ENCODE measurements around the gene CHRDL2. TPM values are rescaled to one million over a fixed set of nuclear protein-coding genes. Genes with fewer than 3 reads are reported as not detected.

CHRDL2 gene
- total and polyA plus RNA-seq, 2 of the 4 experiments (the other 2 are of a cell fraction) = 0.80 TPM; not detected in 1

DNA sequence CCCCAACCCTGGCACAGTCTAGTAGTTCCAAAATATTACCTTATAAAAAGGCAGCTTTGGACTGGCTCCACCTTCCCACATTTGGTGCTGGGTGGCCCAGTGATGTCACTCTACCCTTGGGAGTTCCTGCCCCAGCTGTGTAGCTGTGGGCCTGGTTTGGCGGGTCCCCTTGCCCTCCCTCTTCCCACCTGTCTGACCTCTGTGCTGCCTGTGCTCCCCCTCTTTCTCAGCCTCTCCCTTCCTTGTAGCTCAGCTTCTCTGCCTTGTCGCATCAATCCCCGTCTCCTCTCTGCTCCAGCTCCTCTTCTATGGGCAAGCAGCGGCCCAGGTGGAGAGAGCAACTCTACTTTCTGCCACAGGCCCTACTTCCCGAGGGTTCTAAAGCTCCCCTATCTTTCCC, 54.6 kb downstream of the CHRDL2 start:
- Histone ChIP-seq H3K9ac (ENCODE audit: low read depth, low read length) (no peak overlapping the region), H3K4me2 (ENCODE audit: low read depth, low read length) (no peak overlapping the region), H2BK20ac (ENCODE audit: low read depth, low read length) (no peak overlapping the region), H4K91ac (ENCODE audit: insufficient read depth, low read depth, low read length) (no peak overlapping the region; the same call in 1 of the 2 replicates), H3K36me3 (ENCODE audit: control insufficient read depth, insufficient read depth, low read length) (no peaks in the 10 kb centered on the region), H2AK9ac (replicated peaks; ENCODE audit: low read depth, low read length, poor library complexity) (no peak overlapping the region), H3K23ac (ENCODE audit: low read depth, low read length) (no peak overlapping the region), H4K20me1 (ENCODE audit: insufficient read depth, low read length) (no peaks in the 10 kb centered on the region), H3K4ac (ENCODE audit: low read depth, low read length) (peak overlapping the region; percentile 4; the same call in 1 of the 2 replicates), H3K27ac (ENCODE audit: insufficient read depth, low read length) (no peak overlapping the region), H2AFZ (replicated peaks; ENCODE audit: low read length, poor library complexity) (no peak overlapping the region), H3K9me3 (ENCODE audit: control insufficient read depth, insufficient read depth, low read length) (peaks cover 2% of the 10 kb centered on the region), H3K56ac (ENCODE audit: extremely low read depth, insufficient read depth, low read length) (no peak overlapping the region), H4K5ac (ENCODE audit: low read depth, low read length) (no peak overlapping the region), H3K4me1 (ENCODE audit: control insufficient read depth, insufficient read depth, low read length) (peaks cover 22% of the 10 kb centered on the region), H2BK5ac (ENCODE audit: low read depth, low read length, poor library complexity, severe bottlenecking) (no peak overlapping the region), H2BK120ac (ENCODE audit: low read depth, low read length) (no peak overlapping the region), H3K14ac (replicated peaks; ENCODE audit: low read depth, low read length) (no peak overlapping the region), H3K79me1 (ENCODE audit: low read depth in 1 of 2, low read length in 2 of 2) (no peaks in the 10 kb centered on the region; a peak in 1 of 4 replicates), H3K9me1 (ENCODE audit: insufficient read depth, low read length) (peaks cover 12% of the 10 kb centered on the region), H2AK5ac (ENCODE audit: low read depth, low read length) (peak overlapping the region; percentile 41; the same call in 1 of the 2 replicates), H3K27me3 (ENCODE audit: control insufficient read depth, insufficient read depth, low read length) (no peaks in the 10 kb centered on the region), H3K4me3 (ENCODE audit: insufficient read depth, low read depth, low read length) (no peak overlapping the region), H2BK15ac (ENCODE audit: low read depth, low read length) (no peak overlapping the region), H4K8ac (ENCODE audit: low read depth in 2 of 2, low read length in 2 of 2) (no peak overlapping the region), H3K18ac (ENCODE audit: low read depth, low read length) (no peak overlapping the region)
- in situ Hi-C loops (cut with MboI; ENCODE audit: low sequenced_read_pairs) (no loop called here), dilution Hi-C loops (cut with HindIII; ENCODE audit: low sequenced_read_pairs, unreplicated experiment) (no loop called here), intact Hi-C loops (cut with micrococcal nuclease) (no loop called here)
- TF ChIP-seq RFX5 (IDR thresholded peaks at IDR 0.05; ENCODE audit: low read depth, low read length) (no peak), SMC3 (IDR thresholded peaks at IDR 0.05; ENCODE audit: low read depth, low read length) (no peak), RAD21 (IDR thresholded peaks at IDR 0.05; ENCODE audit: low read length) (no peak), MAZ (IDR thresholded peaks at IDR 0.05; ENCODE audit: borderline replicate concordance, low read depth, low read length) (no peak), MXI1 (IDR thresholded peaks at IDR 0.05; ENCODE audit: borderline replicate concordance, low read depth, low read length) (no peak), CEBPB (IDR thresholded peaks at IDR 0.05; ENCODE audit: low read depth, low read length) (no peak), NFE2L2 (IDR thresholded peaks at IDR 0.05; ENCODE audit: low read depth, low read length) (no peak), CHD1 (IDR thresholded peaks at IDR 0.05; ENCODE audit: low read depth, low read length) (no peak), POLR2A (IDR thresholded peaks at IDR 0.05; ENCODE audit: low read depth, low read length) (no peak), MAFK (IDR thresholded peaks at IDR 0.05; ENCODE audit: low read depth, low read length) (no peak), RCOR1 (IDR thresholded peaks at IDR 0.05; ENCODE audit: insufficient replicate concordance, low read length) (no peak), BHLHE40 (IDR thresholded peaks at IDR 0.05; ENCODE audit: low read depth, low read length) (no peak)
- TF ChIP-seq, protein P1, sequence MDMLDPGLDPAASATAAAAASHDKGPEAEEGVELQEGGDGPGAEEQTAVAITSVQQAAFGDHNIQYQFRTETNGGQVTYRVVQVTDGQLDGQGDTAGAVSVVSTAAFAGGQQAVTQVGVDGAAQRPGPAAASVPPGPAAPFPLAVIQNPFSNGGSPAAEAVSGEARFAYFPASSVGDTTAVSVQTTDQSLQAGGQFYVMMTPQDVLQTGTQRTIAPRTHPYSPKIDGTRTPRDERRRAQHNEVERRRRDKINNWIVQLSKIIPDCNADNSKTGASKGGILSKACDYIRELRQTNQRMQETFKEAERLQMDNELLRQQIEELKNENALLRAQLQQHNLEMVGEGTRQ (IDR thresholded peaks at IDR 0.05; ENCODE audit: low read depth, low read length) = no peak
- TF ChIP-seq, protein P2, sequence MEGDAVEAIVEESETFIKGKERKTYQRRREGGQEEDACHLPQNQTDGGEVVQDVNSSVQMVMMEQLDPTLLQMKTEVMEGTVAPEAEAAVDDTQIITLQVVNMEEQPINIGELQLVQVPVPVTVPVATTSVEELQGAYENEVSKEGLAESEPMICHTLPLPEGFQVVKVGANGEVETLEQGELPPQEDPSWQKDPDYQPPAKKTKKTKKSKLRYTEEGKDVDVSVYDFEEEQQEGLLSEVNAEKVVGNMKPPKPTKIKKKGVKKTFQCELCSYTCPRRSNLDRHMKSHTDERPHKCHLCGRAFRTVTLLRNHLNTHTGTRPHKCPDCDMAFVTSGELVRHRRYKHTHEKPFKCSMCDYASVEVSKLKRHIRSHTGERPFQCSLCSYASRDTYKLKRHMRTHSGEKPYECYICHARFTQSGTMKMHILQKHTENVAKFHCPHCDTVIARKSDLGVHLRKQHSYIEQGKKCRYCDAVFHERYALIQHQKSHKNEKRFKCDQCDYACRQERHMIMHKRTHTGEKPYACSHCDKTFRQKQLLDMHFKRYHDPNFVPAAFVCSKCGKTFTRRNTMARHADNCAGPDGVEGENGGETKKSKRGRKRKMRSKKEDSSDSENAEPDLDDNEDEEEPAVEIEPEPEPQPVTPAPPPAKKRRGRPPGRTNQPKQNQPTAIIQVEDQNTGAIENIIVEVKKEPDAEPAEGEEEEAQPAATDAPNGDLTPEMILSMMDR (conservative IDR thresholded peaks at IDR 0.05; ENCODE audit: low read depth, low read length) = no peak
- TF ChIP-seq, protein P3, sequence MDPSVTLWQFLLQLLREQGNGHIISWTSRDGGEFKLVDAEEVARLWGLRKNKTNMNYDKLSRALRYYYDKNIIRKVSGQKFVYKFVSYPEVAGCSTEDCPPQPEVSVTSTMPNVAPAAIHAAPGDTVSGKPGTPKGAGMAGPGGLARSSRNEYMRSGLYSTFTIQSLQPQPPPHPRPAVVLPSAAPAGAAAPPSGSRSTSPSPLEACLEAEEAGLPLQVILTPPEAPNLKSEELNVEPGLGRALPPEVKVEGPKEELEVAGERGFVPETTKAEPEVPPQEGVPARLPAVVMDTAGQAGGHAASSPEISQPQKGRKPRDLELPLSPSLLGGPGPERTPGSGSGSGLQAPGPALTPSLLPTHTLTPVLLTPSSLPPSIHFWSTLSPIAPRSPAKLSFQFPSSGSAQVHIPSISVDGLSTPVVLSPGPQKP (IDR thresholded peaks at IDR 0.05; ENCODE audit: borderline replicate concordance, low read depth, low read length) = no peak
- ChIA-PET CTCF (interaction anchor here (1.1 kb wide), 1 partner anchor 26 kb away, joined by 4 read pairs; no protein-coding TSS in a partner anchor), POLR2A (ENCODE audit: unreplicated experiment) (no interaction called here)
- BruUV-seq (replicated peaks) = no TSS peak
- WGBS, 2 experiments (ENCODE audit: extremely low coverage in 2 of 2, insufficient read length in 1 of 2) = 89% methylated on average over 3 of the region's 5 CpGs; no CpG with 5 or more reads in 1 of the 2 experiments
- ATAC-seq (ENCODE audit: low read depth) (no peak), DNase-seq (no peak)
